CD14-positive monocyte (primary cell): ENCODE data around the gene PET100. TPM values are rescaled to one million over a fixed set of nuclear protein-coding genes. Genes with fewer than 3 reads are reported as not detected.
A peak's percentile ranks its signal among the peaks of the same experiment; 100 is the strongest.

ENCODE experiments used
- DNase-seq, 3 donors: peaks; one replicate each; pipeline ENCODE4 v3.0.0-alpha.2; 2011 to 2022
- H2AFZ ChIP-seq: 2 replicates; pipeline ENCODE4 v1.6.0; 2012; ENCODE audit warnings: mild to moderate bottlenecking, low read depth, low read length, inconsistent platforms; ENCODE audit not compliant: insufficient read depth, poor library complexity, severe bottlenecking
- H3K27ac ChIP-seq, 2 donors: 1 replicate in 1 of 2; 2 replicates in 1 of 2; pipeline ENCODE4 v1.5.1; 2012 to 2013; ENCODE audit warnings: low read length in 2 of 2, control low read depth in 1 of 2, inconsistent platforms in 1 of 2, low read depth in 1 of 2, mild to moderate bottlenecking in 1 of 2
- H3K27me3 ChIP-seq, 2 donors: one replicate each; pipeline versions ENCODE4 v1.6.0 to v1.6.1; 2011 to 2013; ENCODE audit warnings: low read length in 2 of 2; ENCODE audit not compliant: control insufficient read depth in 2 of 2, insufficient read depth in 2 of 2
- H3K36me3 ChIP-seq, 2 donors: replicated peaks in 1 of 2; 1 replicate in 1 of 2; 2 replicates in 1 of 2; pipeline versions ENCODE4 v1.5.1 to v1.6.1; 2012 to 2013; ENCODE audit warnings: low read length in 2 of 2, control low read depth in 1 of 2, inconsistent platforms in 1 of 2, mild to moderate bottlenecking in 1 of 2; ENCODE audit not compliant: insufficient read depth in 2 of 2, control insufficient read depth in 1 of 2
- H3K4me1 ChIP-seq, 2 donors: 1 replicate in 1 of 2; 2 replicates in 1 of 2; pipeline versions ENCODE4 v1.5.1 to v1.6.1; 2012 to 2013; ENCODE audit warnings: low read length in 2 of 2, control low read depth in 1 of 2, inconsistent platforms in 1 of 2, mild to moderate bottlenecking in 1 of 2, moderate library complexity in 1 of 2; ENCODE audit not compliant: insufficient read depth in 2 of 2, control insufficient read depth in 1 of 2
- H3K4me2 ChIP-seq: replicated peaks from 2 replicates; pipeline ENCODE3; 2012; ENCODE audit warnings: low read length, moderate library complexity, mild to moderate bottlenecking; ENCODE audit not compliant: poor library complexity, severe bottlenecking; ENCODE audit errors: extremely low read depth
- H3K4me3 ChIP-seq, 3 experiments: fragments of 200-600 bp in 1 of 3; sonication (generic) in 1 of 3; replicated peaks in 1 of 3; 1 replicate in 2 of 3; 2 replicates in 1 of 3; pipeline ENCODE4 v1.5.1; 2011 to 2013; ENCODE audit warnings: low read length in 3 of 3, mild to moderate bottlenecking in 3 of 3, control low read depth in 2 of 3, low read depth in 2 of 3, inconsistent platforms in 1 of 3, moderate library complexity in 1 of 3
- H3K79me2 ChIP-seq: 2 replicates; pipeline ENCODE4 v1.6.0; 2012; ENCODE audit warnings: mild to moderate bottlenecking, control low read depth, inconsistent platforms, low read length, moderate library complexity; ENCODE audit not compliant: insufficient read depth
- H3K9ac ChIP-seq: 2 replicates; pipeline ENCODE4 v1.6.0; 2017; ENCODE audit warnings: low read length, mild to moderate bottlenecking; ENCODE audit not compliant: insufficient read depth, poor library complexity, severe bottlenecking
- H3K9me3 ChIP-seq, 2 donors: replicated peaks in 1 of 2; 1 replicate in 1 of 2; 2 replicates in 1 of 2; pipeline versions ENCODE4 v1.5.1 to v1.6.1; 2012 to 2013; ENCODE audit warnings: low read length in 2 of 2, control low read depth in 1 of 2; ENCODE audit not compliant: control insufficient read depth in 1 of 2, insufficient read depth in 1 of 2
- H4K20me1 ChIP-seq: 2 replicates; pipeline ENCODE4 v1.6.0; 2012; ENCODE audit warnings: mild to moderate bottlenecking, low read length, control low read depth, moderate library complexity; ENCODE audit not compliant: insufficient read depth
- H3K27ac Mint-ChIP-seq, 7 donors: one replicate each; pipeline ENCODE4 v1.8.0; 2020; ENCODE audit warnings: mild to moderate bottlenecking in 7 of 7, mixed read lengths in 7 of 7, moderate library complexity in 6 of 7, inconsistent platforms in 2 of 7
- H3K27me3 Mint-ChIP-seq, 3 donors: one replicate each; pipeline ENCODE4 v1.8.0; 2021 to 2022; ENCODE audit warnings: low read depth in 3 of 3, mild to moderate bottlenecking in 3 of 3, mixed read lengths in 3 of 3, moderate library complexity in 3 of 3, inconsistent platforms in 1 of 3
- H3K36me3 Mint-ChIP-seq, 2 donors: one replicate each; pipeline ENCODE4 v1.8.0; 2020; ENCODE audit warnings: mixed read lengths in 2 of 2, inconsistent platforms in 1 of 2, mild to moderate bottlenecking in 1 of 2
- H3K4me1 Mint-ChIP-seq: one replicate; pipeline ENCODE4 v1.8.0; 2020; ENCODE audit warnings: mild to moderate bottlenecking, mixed read lengths
- H3K4me3 Mint-ChIP-seq, 2 donors: one replicate each; pipeline ENCODE4 v1.8.0; 2020; ENCODE audit warnings: mild to moderate bottlenecking in 2 of 2, mixed read lengths in 2 of 2, moderate library complexity in 1 of 2
- H3K9me3 Mint-ChIP-seq, 7 donors: one replicate each; pipeline ENCODE4 v1.8.0; 2020 to 2022; ENCODE audit warnings: mixed read lengths in 7 of 7, mild to moderate bottlenecking in 6 of 7, moderate library complexity in 6 of 7, inconsistent platforms in 2 of 7
- WGBS: methylation state at CpG from one replicate; pipeline ENCODE4 v1.1.5; 2013; ENCODE audit warnings: missing lambda C conversion rate; ENCODE audit not compliant: insufficient coverage; 5-methylcytosine and 5-hydroxymethylcytosine counted together
- intact Hi-C, 2 donors: fragments of 100-400 bp; cut with micrococcal nuclease; formaldehyde crosslinking; loops; one replicate each; pipeline versions ENCODE4 v1.15.0 to v1.15.1; 2023
- polyA plus RNA-seq, 3 donors: library from polyadenylated mRNA; depleted of rRNA in 1 of 3; unstranded in 2 of 3; stranded (reverse) in 1 of 3; fragments of 300-500 nt in 2 of 3; fragments of >200 nt in 1 of 3; fragmentation: Illumina TruSeq in 2 of 3; gene quantifications; 1 replicate in 2 of 3; 2 replicates in 1 of 3; pipeline ENCODE4 v1.2.3, GENCODE V29; 2012 to 2021
- TF ChIP-seq, protein P1 (sequence below): fragments of 200-600 bp; IDR thresholded peaks from one replicate; pipeline ENCODE4 v1.8.0; 2022; ENCODE audit warnings: antibody characterized with exemption, mild to moderate bottlenecking

The PET100 gene
- polyA plus RNA-seq, 3 donors = 64.6 to 386 (median 300) TPM

DNA sequence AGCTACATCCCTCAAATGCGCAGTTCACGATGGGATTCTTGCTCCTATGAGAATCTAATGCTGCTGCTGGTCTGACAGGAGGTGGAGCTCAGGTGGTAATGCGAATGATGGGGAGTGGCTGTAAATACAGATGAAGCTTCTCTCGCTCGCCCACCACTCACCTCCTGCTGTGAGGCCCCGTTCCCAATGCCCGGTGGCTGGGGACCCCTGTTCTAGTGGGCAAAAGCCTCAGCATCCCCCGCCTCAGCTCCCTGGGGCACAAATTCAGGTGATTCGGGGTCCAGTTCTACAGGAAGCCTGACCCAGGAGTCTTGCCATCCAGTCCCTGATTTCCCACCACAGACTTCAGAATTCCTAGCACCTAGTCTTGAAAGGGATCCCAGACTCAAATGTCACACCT lies 42.9 kb downstream of the PET100 start:
- WGBS = 71% methylated on average over 5 of the region's 9 CpGs
- Histone ChIP-seq H3K36me3 (no peaks in the 10 kb centered on the region), H3K27me3 (no peaks in the 10 kb centered on the region), H3K4me1 (peaks cover 65 to 81% of the 10 kb centered on the region in 2 donors), H3K9ac (no peak overlapping the region), H2AFZ (no peak overlapping the region), H3K4me2 (no peak overlapping the region), H3K9me3 (peaks cover 7 to 13% of the 10 kb centered on the region in 2 donors), H3K27ac (peak overlapping the region in 1 of 2 donors; percentile 81), H3K79me2 (peaks cover 37% of the 10 kb centered on the region), H4K20me1 (no peaks in the 10 kb centered on the region), H3K4me3 (no peak overlapping the region)
- H3K9me3 Mint-ChIP-seq = peaks cover 11 to 17% (median 13%) of the 10 kb centered on the region in 7 donors
- H3K27ac Mint-ChIP-seq = peak overlapping the region in 2 of 7 donors; percentile 53 to 63
- no peak for DNase-seq
- peaks cover 2 to 5% of the 10 kb centered on the region in 2 donors for H3K36me3 Mint-ChIP-seq
- H3K4me1 Mint-ChIP-seq = peaks cover 77% of the 10 kb centered on the region
- H3K27me3 Mint-ChIP-seq = peaks cover 0 to 4% (median 0%) of the 10 kb centered on the region in 3 donors
- TF ChIP-seq, protein P1, sequence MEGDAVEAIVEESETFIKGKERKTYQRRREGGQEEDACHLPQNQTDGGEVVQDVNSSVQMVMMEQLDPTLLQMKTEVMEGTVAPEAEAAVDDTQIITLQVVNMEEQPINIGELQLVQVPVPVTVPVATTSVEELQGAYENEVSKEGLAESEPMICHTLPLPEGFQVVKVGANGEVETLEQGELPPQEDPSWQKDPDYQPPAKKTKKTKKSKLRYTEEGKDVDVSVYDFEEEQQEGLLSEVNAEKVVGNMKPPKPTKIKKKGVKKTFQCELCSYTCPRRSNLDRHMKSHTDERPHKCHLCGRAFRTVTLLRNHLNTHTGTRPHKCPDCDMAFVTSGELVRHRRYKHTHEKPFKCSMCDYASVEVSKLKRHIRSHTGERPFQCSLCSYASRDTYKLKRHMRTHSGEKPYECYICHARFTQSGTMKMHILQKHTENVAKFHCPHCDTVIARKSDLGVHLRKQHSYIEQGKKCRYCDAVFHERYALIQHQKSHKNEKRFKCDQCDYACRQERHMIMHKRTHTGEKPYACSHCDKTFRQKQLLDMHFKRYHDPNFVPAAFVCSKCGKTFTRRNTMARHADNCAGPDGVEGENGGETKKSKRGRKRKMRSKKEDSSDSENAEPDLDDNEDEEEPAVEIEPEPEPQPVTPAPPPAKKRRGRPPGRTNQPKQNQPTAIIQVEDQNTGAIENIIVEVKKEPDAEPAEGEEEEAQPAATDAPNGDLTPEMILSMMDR = no peak
- intact Hi-C loops = no loop called here
- H3K4me3 Mint-ChIP-seq = no peak overlapping the region

DNA sequence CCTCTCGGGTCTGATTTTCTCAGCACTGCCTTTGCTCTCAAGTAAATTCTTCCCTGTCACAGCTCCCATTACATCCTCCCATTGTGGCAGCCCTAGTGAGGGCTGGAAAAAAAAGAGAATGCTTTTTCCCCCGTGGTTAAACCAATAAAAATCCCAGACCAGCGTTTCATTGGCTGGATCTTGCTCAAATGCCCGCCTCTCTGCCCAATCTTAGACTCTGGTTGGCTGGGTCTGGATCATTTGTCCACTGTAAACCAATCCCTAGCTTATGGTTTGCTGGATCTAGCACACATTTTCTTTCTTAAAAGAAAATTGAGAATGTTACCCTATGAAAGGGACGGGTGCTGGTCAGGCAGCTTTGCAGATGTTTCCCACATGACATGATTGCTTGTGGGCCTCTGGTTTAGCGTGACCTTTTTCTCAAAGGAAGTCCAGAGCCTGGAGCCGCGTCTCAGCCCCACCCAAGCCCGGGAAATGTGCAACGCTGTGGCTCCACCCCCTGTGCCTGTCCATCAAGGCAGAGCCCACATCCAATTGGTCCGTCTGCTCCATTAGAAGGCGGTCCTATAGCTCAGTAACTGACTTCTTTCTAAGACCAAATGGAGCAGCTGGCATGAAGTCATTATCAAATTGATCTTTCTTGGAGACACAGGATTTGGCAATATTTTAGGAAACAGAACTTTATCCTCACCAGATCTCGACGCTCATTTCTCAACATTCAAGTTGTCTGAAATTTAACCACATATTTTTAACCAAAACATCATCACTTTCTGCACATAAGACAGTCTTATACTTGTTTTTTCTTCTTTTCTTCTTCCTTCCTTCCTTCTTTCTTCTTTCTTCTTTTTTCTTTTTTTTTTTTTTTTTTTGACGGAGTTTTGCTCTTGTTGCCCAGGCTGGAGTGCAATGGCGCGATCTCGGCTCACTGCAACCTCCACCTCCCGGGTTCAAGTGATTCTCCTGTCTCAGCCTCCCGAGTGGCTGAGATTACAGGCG lies 44.7 kb downstream of the PET100 start:
- peak overlapping the region; percentile 70 to 98 (median 93) for H3K27ac Mint-ChIP-seq
- peak; percentile 94 to 97 (median 96) for DNase-seq
- 1% methylated on average over 9 of the region's 21 CpGs for WGBS
- Histone ChIP-seq H3K36me3 (no peaks in the 10 kb centered on the region), H3K79me2 (peaks cover 45% of the 10 kb centered on the region), H3K27me3 (no peaks in the 10 kb centered on the region), H3K4me3 (no peak overlapping the region), H3K9me3 (peaks cover 7 to 13% of the 10 kb centered on the region in 2 donors), H4K20me1 (no peaks in the 10 kb centered on the region), H3K27ac (peak overlapping the region; percentile 67 to 81), H2AFZ (no peak overlapping the region), H3K9ac (no peak overlapping the region), H3K4me1 (peaks cover 69 to 85% of the 10 kb centered on the region in 2 donors), H3K4me2 (peak overlapping the region; percentile 49)
- TF ChIP-seq, protein P1 = no peak
- peaks cover 0 to 4% (median 0%) of the 10 kb centered on the region in 3 donors for H3K27me3 Mint-ChIP-seq
- peak overlapping the region; percentile 26 to 34 for H3K4me3 Mint-ChIP-seq
- intact Hi-C loops = loop anchor here in 1 of 2 donors (5.0 kb wide), 1 partner anchor 37 kb away; the partner anchor contains the start of gene STXBP2
- peaks cover 78% of the 10 kb centered on the region for H3K4me1 Mint-ChIP-seq
- peaks cover 5 to 12% of the 10 kb centered on the region in 2 donors for H3K36me3 Mint-ChIP-seq
- H3K9me3 Mint-ChIP-seq = peaks cover 11 to 17% (median 13%) of the 10 kb centered on the region in 7 donors
